Measurements from ENCODE around the gene FBF1.
"Not testable (repeated sequence)": the region's sequence is repeated elsewhere in the genome, so short reads cannot be mapped to it uniquely, and the experiment has no call there.

The FBF1 gene

GRCh38 chr17:75893305-75894048, 47.4 kb downstream of the FBF1 start:
- no peak for DNase-seq

DNA sequence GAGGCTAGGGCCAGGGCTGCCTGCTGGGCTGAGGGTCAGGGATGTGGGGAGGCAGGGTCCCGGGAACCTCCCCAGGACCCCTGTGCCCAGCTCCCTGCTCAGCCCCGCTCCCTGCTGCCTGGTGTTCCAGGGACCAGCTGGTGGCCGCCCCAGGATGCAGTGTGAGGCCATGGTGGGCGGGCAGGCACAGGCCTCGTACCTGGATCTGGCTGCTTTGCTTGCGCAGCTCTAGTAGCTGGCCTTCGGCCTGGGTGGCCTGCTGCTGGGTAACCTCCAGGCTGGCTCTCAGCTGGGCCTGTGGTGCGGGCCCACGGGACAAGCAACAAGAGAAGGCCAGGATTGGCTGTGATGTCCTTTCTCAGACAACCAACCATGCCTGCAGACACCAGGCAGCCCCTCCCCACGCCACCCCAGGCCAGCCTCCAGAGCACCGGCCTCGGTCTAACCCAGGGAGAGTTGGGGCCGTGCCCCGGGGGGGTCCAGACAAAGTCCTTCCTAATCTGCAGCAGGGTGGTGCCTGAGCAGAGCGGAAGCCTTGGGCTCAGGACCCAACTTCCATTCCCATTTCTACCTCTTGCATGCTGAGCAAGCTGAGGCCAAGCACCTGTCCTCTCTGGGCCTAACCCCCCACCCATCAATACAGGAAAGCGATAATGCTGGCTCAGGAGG, 48.2 kb downstream of the FBF1 start:
- DNase-seq = no peak

GRCh38 chr17:75891605-75892555, 49.0 kb downstream of the FBF1 start:
- no peak for DNase-seq

DNA sequence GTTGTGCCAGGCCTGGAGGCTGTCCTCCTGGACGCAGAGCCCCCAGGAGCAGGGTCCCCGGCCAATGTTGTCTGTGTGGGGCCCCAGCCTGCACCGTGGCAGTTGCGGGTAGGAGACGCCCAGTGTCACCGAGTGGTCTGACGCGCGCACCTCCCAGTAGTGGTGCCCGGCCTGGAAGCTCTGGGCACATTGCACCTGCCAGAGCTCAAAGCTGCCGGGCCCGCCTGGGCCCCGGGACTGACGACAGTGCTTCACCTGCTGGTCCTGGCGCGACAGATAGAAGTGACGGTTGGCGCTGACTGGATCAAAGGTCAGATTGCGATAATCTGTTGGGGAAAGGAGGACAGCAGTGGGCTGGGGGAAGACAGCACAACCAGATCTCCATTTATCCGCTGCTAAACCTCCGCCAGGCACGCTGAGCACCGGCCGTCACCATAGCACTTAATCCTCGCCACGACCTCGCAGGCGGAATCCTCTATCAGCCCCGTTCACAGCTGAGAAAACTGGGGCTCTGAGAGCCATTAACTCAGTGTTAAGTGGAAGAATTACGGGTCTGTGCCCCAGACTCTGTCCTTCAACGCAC, 49.7 kb downstream of the FBF1 start:
- no peak for DNase-seq

GRCh38 chr17:75889454-75889853, 51.4 kb downstream of the FBF1 start:
- DNase-seq = no peak

DNA sequence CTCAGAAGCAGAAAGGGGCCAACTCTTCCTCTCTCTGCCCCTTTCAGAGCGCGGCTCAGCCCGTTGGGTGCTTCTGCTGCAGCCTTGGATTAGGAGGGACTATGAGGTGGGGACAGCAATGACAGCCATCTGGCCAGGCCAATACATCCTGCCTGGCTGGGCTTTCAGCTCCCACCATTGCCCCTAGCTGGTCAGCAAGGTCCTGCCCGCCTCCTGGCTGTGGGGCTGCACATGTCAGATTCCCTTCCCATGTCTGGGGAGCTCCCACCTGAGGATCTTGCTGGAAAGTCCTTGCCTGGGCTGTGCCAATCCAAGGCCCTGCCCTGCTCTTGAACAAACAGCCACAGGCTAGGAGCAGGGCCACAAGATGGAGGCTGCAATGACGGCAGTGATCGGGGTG, 52.4 kb downstream of the FBF1 start:
- DNase-seq = no peak

DNA sequence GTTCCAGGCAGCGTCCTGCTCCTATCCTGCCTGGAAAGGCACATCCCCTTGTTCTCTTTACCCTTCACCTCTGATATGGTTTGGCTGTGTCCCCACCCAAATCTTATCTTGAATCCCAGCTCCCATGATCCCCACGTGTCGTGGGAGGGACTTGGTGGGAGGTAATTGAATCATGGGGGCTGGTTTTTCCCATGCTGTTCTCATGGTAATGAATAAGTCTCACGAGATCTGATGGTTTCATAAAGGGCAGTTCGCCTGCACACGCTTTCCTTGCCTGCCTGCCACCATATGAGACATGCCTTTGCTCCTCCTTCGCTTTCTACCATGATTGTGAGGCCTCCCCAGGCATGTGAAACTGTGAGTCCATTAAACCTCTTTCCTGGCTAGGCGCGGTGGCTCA, 55.0 kb downstream of the FBF1 start:
- not testable (repeated sequence) for DNase-seq

- no peak for DNase-seq
Measured at GRCh38 chr17:75885431-75885830, 55.4 kb downstream of the FBF1 start.

DNA sequence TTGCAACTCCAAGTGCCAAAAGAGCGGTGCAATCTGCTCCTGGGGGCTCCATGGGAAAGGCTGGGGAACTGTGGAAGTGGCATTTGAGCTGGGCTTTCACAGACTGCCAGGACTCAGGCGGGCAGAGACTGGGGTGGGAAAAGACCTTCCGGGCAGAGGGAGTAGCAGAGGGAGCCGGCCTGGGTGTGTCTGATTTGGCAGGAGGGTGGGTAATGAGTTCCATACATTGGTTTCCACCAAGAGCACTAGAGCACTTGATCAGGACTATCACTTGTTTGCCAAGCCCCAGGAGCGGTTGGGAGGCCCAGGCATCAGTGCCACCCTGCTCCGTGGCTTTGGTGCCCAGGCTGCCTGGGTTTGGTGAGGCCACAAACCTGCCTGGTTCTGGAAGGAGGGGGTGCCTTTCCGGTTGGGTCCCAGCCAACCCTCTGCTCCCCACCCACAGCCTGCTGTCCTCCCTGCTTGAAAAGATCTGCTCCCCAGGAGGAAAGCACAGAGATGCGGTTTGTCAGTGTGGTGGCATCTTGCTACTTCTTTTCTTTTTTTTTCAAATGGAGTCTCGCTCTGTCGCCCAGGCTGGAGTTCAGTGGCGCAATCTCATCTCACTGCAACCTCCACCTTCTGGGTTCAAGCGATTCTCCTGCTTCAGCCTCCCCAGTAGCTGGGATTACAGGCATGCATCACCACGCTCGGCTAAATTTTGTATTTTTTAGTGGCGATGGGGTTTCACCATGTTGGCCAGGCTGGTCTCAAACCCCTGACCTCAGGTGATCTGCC, 59.0 kb downstream of the FBF1 start:
- no peak for DNase-seq

- DNase-seq = no peak
Measured at GRCh38 chr17:75880266-75880665, 60.6 kb downstream of the FBF1 start.

- peak; percentile 44 for DNase-seq
Measured at GRCh38 chr17:75878174-75878998, 62.5 kb downstream of the FBF1 start, which contains the start of gene TRIM47. TSS of gene TRIM47 (minus strand) at chr17:75878581. CDS start at chr17:75878548, 33 bp downstream.

GRCh38 chr17:75877752-75878173, 63.1 kb downstream of the FBF1 start:
- DNase-seq = peak; percentile 49

DNA sequence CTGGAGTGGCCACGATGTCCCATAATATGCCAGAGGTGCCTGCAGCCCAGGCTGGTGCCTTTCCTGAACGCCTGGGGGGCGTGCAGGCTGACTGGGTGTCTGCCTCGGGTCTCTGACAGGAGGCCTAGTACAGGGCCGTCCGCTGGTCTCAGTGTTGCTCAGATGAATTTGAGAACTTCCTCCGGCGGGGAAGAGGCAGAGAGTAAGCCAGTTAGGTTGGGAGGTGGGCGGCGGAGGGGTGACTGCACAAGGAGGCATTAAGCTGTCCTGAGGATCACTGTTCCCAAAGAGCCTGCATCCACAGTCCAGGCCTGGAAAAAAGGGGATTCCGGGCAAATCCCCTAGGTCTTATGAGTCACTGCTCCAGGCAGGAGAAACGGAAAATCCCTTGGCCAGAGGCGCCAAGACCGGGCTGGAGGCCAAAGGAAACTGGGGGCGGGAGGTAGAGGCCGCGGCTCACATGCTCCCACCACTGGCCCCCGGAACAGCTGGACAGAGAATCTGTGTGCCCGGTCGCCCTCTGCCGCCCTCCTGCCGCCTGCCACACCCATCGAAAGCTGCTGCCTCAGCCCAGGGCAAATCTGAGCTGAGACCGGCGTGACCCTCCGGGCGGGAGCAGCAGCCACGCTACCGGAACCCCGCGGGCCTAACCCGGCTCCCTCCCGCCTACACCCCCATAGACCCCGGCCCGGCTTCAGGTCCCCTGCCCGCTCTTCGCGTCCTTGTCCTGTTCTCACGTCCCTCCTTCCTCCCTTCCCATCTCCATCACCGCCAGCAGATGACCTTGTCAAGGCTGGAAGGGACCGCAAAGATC, 63.7 kb downstream of the FBF1 start:
- DNase-seq = peak; percentile 50

DNA sequence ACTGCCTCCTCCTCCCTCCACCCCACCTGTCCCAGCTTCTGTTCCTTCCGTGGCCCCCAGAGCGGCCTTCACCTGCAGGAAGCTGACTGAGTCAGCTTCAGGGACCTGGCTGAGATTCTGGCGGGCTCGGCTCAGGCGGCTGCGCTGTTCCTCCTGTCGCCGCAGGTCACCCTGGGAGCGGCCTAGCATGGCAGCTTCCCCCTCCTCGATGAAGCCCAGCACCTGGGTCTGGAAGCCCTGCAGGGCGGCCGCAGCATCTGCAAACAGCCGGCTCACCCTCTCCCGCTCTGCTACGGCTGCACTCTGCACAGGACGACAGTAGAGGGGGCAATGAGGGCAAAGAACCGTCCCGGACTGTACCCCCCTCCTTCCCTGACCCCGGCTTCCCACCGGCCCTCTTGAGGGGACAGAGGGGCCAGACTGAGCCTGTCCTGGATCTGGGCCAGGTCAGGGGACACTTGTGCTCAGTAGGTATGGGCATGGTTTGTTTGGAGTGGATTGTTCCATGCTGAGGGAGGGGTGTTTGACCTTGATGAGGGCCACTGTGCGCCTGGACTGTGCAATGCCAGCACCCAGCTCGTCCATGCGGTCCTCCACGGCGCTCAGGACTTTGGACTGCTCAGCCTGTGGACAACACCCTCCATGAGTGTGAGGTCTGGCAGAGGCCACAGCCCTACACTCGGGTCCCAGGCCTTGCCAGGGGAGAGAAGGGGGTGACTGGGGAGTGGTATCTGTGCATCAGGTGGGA, 64.5 kb downstream of the FBF1 start:
- peak; percentile 86 for DNase-seq

DNA sequence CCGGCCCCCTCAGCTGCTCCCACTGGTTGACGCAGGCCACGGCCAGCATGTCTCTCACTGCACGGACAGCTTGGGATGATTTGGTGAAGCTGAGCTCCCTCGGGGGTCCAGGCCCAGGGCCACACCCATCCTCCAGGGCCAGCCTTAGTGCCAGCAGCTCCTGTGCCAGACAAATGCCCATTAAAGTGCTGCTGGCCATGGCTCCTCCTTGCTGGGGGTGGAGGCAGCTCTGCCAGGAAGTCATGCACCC, 65.0 kb downstream of the FBF1 start:
- no peak for DNase-seq

DNA sequence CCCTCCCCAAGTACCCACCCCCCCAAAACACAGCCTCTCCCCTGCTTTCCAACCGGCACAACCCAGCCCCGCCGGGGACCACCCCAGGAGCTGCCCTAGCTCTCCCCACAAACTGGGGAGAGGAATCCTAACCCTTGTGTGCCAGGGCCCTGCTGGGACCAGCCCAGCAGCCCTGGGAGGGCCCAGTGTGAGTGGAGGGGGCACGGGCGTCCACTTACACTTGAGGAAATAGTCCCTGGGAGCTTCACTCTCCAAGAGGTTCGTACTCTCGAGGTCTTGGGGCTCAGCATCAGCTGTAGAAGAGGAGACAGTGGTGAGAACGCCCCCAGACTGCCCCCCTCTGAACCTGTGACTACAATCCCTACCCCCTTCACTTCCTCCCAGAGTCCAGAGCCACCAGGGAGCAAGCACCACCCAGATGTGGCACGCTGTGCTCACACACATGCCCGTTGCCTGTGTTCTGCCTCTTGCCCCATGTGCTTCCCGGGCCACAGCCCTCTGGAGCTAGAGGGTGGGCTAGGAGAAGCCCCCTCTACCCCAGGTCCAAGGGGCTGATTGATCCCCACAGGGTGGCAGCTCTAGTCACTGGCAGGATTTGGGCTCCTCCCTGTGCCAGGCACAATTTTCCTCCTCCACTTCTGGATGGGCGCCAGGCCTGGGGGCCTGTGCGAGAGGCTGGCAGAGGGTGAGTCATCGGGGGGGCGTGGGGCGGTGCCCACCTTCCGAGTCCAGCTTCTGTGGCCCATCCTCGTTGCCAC, 65.5 kb downstream of the FBF1 start:
- no peak for DNase-seq

DNA sequence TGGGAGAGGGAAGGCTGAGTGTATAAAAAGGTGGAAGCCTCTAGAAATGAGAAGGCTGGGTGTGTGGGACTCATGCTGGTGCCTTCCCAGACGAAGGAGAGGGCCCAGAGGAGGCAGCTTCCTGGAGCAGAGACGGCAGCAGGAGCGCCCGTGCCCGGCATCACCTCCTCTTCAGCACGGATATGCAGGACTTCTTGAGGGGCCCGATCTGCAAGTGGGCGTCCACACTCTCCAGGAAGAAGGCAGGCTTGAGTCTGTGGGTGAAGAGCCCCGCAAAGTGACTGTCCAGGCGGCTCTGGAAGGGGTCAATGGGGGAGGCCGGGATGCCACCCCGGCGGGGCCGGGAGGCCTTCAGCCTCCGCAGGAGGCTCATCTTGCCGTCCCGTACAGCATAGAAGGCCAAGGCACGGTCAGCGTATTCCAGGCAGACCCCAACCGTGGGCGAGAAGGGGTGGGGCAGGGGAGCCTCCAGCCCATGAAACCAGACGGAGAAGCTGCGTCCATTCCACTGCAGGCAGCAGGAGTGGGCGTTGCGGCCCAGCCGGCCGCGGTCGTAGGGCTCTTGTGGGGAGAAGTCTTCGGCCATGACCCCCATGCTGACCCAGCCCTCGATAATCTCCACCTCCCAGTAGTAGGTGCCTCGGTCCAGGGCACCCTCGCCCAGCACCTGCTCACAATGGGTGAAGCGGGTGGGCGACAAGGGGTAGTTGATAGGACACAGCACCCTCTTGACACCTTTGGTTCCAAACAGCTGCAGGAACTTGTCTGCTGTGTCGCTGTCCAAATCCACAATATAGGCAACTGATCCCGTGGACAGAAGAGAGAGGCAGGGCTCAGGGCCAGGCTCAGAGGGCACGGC, 66.3 kb downstream of the FBF1 start:
- no peak for DNase-seq
